Measurements from ENCODE around the gene TRAP1. TPM values are rescaled to one million over a fixed set of nuclear protein-coding genes. Genes with fewer than 3 reads are reported as not detected.

TRAP1 gene
- total RNA-seq, 4 donors from 2014 or later: 40.1 to 89.7 (median 47.7) TPM

DNA sequence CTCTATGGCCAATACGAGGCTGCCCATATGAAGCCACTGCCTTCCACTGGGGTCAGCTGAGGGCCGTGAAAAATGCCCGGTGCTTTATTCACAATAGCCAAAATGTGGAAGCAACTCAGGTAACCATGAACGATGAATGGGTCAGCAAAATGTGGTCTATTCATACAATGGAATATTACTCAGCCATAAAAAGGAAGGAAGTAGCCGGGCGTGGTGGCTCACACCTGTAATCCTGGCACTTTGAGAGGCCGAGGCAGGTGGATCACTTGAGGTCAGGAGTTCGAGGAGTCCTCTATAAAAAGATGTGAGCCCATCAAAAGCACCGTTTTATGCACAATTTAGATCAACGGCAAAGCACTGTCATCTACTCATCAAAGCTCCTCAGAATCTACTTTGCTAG lies 5.2 kb upstream of the TRAP1 start:
- TF ChIP-seq, protein P1, sequence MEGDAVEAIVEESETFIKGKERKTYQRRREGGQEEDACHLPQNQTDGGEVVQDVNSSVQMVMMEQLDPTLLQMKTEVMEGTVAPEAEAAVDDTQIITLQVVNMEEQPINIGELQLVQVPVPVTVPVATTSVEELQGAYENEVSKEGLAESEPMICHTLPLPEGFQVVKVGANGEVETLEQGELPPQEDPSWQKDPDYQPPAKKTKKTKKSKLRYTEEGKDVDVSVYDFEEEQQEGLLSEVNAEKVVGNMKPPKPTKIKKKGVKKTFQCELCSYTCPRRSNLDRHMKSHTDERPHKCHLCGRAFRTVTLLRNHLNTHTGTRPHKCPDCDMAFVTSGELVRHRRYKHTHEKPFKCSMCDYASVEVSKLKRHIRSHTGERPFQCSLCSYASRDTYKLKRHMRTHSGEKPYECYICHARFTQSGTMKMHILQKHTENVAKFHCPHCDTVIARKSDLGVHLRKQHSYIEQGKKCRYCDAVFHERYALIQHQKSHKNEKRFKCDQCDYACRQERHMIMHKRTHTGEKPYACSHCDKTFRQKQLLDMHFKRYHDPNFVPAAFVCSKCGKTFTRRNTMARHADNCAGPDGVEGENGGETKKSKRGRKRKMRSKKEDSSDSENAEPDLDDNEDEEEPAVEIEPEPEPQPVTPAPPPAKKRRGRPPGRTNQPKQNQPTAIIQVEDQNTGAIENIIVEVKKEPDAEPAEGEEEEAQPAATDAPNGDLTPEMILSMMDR (IDR thresholded peaks at IDR 0.05; ENCODE audit: low read depth): no peak

DNA sequence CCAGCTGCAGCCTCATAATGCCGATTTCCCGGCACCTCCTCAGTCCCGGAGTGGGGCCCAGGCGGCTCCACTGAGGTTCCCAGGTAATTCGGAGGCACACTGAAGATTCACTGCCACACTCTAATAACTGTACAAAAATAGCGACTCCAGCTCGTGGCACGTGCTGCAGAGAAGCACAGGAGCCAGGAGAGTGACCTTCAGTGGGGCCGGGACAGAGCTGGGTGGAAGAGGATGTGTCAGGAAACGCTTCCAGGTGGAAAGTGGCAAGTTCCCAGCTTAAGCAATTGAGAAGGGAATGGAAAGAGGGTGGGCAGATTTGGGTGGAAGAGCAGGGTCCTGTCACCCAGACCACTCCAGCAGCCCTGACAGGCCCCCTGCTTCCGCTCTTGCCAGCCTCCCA lies 3.1 kb upstream of the TRAP1 start:
- TF ChIP-seq, protein P1 (IDR thresholded peaks at IDR 0.05; ENCODE audit: low read depth): no peak

DNA sequence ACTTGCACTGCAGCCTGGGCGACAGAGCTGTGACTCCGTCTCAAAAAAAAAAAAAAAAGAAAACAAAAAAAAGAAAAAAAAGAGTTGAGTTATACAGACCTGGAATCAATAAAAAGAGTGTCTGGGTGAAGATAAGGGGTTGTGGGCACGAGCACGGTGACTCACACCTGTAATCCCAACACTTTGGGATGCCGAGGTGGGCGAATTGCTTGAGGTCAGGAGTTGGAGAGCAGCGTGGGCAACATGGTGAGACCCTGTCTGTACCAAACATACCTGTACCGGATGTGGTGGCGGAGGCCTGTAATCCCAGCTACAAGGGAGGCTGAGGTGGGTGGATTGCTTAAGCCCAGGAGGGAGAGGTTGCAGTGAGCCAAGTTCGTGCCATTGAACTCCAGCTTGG lies 1.3 kb upstream of the TRAP1 start:
- TF ChIP-seq, protein P1 (IDR thresholded peaks at IDR 0.05; ENCODE audit: low read depth): no peak

DNA sequence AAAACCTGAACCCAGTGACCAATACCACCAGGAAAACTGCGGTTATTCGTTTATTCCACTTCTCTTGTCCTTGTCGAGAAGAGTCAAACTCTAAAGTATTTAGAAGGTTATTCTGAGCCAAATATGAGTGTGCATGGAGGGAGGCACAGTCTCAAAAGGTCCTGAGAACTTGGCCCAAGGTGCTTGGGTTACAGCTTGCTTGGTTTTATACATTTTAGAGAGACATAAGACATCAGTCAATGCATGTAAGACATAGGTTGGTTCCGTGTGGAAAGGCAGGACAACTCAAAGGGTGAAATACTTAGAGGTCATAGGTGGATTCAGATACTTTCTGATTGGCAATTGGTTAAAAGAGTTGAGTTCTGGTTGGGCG lies 681 bp upstream of the TRAP1 start:
- TF ChIP-seq, protein P1 (IDR thresholded peaks at IDR 0.05; ENCODE audit: low read depth): no peak

DNA sequence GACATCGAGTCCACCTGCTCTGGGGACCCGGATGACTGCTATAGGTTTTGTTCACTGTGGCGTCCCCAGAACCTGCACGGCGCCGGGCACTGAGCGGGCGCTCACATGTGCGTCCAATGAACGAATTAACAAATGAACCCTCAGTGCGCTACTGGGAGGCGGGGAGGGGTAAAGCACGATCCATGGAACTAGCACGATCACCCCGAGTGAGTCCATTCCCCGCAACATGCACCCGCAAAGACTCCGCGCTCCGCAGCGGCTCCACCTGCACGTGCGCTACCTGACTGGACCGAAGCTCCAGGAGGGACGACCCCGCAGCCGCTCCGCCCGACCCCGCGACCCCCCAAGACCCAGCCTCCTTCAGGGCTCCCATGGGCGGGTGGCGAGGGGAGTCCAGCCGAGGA lies 491 bp downstream of the TRAP1 start:
- TF ChIP-seq, protein P1 (IDR thresholded peaks at IDR 0.05; ENCODE audit: low read depth): no peak

DNA sequence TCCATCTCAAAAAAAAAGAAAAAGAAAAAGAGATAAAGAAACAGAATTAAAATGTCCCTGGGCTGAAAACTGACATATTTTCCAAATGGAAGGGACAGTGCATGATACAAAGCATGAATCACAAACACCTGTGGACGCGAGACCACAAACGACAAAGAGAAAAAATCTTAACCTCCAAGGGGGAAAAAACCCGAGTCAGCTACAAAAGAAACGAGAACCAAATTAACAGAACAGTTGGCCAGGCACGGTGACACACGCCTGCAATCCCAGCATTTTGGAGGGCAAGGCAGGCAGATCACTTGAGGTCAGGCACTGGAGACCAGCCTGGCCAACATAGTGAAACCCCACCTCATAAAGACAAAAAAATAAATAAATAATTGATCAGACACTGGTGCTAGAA lies 1.9 kb downstream of the TRAP1 start:
- TF ChIP-seq, protein P1 (IDR thresholded peaks at IDR 0.05; ENCODE audit: low read depth): no peak

DNA sequence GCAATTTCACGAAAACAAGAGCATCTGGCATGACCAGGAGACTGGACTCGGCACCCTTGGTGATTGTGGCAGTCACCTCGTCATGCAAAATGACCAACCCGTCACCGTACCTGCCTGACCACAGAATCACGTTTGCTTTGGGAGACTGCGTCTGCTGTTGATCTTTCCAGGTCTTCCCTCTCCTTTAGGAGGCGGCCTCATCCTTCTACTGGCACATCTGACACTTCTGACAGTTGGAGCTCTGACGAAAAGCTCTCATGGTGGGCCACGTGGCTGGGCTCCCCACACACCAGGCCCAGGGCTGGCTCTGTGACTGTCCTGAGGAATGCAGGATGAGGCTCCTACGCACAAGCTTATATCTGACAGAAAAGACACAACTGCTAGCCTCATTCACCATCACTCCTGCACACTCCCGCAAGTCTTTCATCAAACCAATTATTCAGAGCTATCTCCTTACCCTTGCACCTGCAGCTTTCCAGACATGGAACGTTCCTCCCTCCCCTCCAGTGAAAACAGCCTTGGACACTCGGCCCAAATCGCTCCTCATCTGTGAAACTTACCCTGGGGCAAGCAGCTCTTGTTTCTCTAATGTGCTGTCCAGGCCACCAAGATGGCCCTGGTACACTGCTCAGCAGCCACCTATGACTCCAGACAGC lies 3.6 kb downstream of the TRAP1 start:
- TF ChIP-seq, protein P1 (IDR thresholded peaks at IDR 0.05; ENCODE audit: low read depth): no peak
